ENCODE measurements around the gene CDK5RAP3.

DNA sequence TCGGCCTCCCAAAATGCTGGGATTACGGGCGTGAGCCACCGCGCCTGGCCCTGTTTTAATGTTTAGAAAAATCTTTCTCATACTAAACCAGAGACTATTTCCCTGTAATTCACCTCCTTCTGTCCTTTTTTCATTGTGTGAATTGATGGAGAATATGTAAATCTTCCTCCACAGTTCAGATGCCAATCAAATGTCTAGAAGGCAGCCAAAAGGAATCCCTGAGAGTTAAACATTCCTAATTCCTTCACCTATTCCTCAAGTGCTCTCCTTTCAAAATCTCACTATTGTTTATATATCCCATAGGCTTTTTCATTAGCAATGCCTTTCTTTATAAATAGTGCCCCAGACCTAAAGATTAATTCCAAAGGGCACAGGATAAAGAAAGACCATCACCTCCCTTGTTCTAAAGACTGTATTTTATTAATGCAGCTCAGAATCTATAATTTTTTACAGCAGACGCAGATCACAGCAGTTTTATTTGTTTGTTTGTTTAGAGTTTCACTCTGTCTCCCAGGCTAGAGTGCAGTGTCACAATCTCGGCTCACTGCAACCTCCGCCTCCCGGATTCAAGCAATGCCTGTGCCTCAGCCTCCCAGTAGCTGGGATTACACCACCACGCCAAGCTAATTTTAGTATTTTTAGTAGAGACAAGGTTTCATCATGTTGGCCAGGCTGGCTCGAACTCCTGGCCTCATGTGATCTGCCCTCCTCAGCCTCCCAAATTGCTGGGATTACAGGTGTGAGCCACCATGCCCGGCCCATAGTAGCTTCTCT is 36.2 kb downstream of the CDK5RAP3 start:
- TF ChIP-seq, protein P1, sequence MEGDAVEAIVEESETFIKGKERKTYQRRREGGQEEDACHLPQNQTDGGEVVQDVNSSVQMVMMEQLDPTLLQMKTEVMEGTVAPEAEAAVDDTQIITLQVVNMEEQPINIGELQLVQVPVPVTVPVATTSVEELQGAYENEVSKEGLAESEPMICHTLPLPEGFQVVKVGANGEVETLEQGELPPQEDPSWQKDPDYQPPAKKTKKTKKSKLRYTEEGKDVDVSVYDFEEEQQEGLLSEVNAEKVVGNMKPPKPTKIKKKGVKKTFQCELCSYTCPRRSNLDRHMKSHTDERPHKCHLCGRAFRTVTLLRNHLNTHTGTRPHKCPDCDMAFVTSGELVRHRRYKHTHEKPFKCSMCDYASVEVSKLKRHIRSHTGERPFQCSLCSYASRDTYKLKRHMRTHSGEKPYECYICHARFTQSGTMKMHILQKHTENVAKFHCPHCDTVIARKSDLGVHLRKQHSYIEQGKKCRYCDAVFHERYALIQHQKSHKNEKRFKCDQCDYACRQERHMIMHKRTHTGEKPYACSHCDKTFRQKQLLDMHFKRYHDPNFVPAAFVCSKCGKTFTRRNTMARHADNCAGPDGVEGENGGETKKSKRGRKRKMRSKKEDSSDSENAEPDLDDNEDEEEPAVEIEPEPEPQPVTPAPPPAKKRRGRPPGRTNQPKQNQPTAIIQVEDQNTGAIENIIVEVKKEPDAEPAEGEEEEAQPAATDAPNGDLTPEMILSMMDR (IDR thresholded peaks at IDR 0.05) = no peak
- TF ChIP-seq POLR2A (IDR thresholded peaks at IDR 0.05) (no peak), EP300 (IDR thresholded peaks at IDR 0.05) (no peak), POLR2AphosphoS5 (IDR thresholded peaks at IDR 0.05) (no peak)

Measured in upper lobe of left lung (tissue), 4 donors.